ENCODE results near the gene CUEDC1.

DNA sequence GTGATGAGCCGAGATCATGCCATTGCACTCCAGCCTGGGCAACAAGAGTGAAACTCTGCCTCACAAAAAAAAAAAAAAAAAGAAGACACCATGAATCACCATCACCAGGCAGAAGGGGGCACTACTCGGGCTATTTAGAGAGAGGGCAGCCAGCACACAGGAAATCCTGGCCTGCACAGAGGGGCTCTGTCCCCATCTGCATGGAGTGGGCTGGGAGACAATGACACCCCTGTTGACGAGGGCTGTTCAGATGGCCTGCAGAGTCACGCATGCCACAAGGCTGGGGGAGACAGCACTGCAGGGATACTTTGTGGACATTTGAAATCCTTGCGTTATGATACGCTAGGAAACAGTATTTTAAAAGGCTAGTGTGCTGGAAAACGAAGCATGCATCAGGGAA, 48.3 kb downstream of the CUEDC1 start:
- TF ChIP-seq, protein P1, sequence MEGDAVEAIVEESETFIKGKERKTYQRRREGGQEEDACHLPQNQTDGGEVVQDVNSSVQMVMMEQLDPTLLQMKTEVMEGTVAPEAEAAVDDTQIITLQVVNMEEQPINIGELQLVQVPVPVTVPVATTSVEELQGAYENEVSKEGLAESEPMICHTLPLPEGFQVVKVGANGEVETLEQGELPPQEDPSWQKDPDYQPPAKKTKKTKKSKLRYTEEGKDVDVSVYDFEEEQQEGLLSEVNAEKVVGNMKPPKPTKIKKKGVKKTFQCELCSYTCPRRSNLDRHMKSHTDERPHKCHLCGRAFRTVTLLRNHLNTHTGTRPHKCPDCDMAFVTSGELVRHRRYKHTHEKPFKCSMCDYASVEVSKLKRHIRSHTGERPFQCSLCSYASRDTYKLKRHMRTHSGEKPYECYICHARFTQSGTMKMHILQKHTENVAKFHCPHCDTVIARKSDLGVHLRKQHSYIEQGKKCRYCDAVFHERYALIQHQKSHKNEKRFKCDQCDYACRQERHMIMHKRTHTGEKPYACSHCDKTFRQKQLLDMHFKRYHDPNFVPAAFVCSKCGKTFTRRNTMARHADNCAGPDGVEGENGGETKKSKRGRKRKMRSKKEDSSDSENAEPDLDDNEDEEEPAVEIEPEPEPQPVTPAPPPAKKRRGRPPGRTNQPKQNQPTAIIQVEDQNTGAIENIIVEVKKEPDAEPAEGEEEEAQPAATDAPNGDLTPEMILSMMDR (IDR thresholded peaks at IDR 0.05) = no peak
- no peak for TF ChIP-seq POLR2A (IDR thresholded peaks at IDR 0.05)

Measured in lower leg skin (tissue), 3 donors.